T-helper 1 cell treated with Interleukin-12 subunit alpha and Interleukin-12 subunit beta and Interleukin-4 antibody, amounts not matched to agents 30 ng/mL and 1 ng/mL, for 36 hours (primary cell): ENCODE results near the gene MAFG. TPM values are rescaled to one million over a fixed set of nuclear protein-coding genes. Genes with fewer than 3 reads are reported as not detected.

Experiments used
- intact Hi-C: fragments of 100-400 bp; cut with micrococcal nuclease; formaldehyde crosslinking; loops from one replicate; pipeline ENCODE4 v1.15.1; 2024
- total RNA-seq: library from RNA; stranded (reverse); gene quantifications from 2 replicates; pipeline ENCODE4 v1.2.3, GENCODE V29; 2022

MAFG gene
- total RNA-seq, 1 donor from 2014 or later, result 26.2 TPM

DNA sequence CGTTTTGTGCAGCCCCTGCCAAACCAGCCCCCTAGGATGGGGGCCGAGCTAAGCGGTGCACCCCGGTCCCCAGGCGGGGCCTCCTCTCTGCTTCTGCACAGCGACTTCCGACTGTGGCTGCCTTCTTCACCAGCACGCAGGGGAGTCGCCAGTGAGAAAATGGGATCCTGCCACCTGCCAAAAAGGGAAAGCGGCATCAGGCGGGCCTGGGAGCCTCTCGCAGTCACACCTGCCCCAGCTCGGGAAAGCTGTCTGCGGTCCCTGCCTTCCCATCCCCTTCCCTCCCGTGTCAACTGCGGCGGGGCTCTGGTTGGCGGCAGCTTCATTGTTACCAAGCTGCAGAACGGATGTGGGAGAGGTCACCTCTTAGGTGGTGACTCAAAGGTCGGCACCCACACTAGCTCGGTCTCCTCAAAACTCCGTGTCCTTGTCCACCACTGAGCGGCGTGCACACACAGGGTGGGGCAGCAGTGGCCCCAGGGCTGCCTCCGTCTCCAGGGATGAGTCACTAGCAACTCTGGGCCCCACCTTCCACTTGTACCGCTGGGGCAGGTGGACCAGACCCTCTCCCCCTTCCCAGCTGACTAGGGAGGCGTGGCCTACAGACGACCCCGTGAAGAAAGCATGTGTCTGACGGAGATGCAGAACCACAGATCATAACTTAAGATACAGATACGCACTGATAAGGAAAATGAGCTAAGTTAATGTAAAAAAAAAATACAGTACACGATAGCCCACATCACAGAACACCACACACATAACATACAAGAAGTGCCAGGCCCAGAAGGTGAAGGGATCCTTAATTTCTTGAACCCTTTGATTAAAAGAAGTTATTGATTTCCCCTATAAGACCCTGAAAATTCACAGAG lies 14.9 kb downstream of the MAFG start:
- intact Hi-C loops, result loop anchor here (5.0 kb wide), 1 partner anchor 110 kb away; the partner anchor contains the start of genes CENPX and LRRC45

DNA sequence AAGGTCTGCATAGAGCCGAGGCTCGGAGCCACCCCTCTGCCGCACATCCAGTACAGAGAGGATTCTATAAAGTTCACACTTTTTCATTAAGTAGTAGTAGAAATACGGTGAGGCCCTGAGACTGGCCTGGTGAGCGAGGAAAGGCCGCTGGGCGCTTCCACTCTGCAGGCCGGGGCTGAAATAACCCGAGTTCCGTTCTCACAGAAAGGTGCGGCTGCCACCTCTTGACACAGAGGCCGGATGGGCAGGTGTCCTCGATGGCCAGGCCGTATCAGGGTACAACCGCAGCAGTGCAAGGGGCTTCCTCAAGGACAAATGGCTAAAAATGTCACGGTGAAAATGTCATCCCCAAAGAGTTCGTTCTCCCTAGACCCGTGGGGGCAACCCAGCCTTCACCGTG lies 15.6 kb downstream of the MAFG start:
- intact Hi-C loops, result loop anchor here (1.0 to 5.0 kb wide), 6 partner anchors 15 to 110 kb away; partner anchors contain the start of genes ALYREF, ANAPC11, ARHGDIA and CENPX

DNA sequence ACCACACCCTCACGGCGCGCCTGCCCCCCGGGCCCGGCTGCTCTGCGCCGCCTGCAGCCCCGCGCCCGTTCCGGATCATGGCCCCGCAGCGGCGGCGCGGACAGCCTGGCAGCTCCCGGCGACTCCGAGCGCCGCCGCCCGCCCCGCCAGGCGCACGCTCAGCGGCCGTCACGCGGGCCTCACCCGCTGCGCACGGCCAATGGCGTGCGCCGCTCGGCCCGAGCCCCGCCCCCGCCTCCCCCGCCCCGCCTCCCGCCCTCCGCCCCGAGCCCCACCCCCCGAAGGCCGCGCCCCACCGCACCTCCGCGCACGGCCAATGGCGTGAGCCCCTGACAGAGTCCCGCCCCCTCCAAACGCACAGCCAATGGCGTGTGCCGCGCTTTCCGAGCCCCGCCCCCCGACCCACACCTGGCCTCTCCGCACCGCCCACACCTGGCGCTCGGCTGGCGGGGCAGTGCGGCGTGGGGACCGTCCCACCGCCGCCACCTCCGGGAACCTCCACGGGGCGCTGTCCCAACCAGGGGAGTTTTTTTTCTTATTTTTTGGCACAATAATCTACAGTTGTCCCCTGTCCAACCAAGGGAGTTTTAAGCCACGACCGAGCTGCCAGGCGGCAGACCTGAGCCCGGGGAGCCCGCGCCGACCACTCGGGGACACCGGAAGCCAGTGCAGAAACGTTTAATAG lies 16.1 kb downstream of the MAFG start, which contains the start of gene PCYT2:
TSS of gene PCYT2 (minus strand) at position 123 of the 685 bp plus-strand sequence. CDS start at position 79, 44 bp downstream.
- intact Hi-C loops, result loop anchor here (1.0 to 5.0 kb wide), 6 partner anchors 15 to 111 kb away; partner anchors contain the start of genes ALYREF, ANAPC11, ARHGDIA and CENPX

DNA sequence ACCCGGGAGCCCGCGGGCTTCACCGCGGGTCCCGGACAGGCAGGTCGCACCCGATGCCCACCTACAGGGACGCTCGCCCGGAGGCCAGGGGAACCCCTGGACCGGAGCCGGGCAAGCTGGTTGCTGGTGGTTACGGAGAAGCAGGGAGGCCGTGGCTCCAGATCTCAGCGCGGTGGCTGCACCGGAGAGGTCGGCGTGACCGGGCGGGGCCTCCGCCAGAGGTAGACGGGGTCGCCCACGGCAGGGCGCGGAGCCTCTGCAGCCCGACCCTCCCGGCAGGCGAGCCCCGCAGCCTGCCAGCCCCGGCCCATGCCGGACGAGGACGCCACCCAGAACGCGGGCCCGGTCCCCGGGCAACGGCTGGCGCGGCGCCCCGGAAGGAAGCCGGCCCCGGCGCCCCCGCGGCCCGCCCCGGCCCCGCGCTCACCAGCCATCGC lies 16.7 kb downstream of the MAFG start:
- intact Hi-C loops, result loop anchor here (1.0 to 5.0 kb wide), 7 partner anchors 7 to 111 kb away; partner anchors contain the start of genes ALYREF, ANAPC11, ARHGDIA and CENPX

DNA sequence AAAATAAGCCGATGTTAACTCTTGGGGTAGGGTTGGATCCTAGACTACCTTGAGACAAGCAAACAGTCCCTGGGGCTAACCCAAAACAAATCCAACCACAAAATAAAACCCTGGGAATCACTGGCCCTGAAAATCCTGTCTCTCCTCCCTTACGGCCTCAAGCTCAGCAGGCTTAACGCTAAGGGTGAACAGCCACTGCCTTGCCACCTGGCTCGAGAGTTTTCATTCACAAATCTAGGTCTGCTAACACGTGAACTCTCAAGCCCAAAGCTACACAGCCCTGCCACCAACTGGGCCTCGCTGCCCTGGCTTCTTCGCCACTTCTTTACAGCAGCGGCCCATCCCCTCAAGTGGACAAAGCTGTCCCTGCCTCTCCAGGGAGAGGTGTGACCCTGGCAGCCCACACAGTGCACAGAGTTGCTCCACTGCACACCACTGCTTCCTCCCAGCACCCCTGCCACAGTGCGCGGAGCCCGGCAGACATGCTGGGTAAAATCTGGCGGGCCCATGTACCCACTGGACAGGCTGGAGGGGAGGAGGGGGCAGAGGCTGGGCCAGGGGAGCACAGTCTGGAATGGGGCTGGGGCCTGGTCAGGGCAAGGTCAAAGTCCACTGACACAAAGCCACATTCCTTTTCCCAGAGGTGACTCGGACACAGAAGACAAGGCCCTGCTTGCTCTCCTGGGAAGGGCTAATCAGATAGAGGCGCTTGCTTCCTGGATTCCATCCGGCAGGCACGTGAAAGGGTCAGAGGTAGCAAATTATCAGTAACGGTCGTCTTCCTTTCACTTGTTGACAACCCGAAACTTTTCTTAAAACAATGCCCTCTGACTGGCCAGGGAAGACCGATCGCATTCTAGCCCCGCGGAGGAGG lies 17.3 kb downstream of the MAFG start:
- intact Hi-C loops, result loop anchor here (1.0 to 5.0 kb wide), 4 partner anchors 8 to 112 kb away; partner anchors contain the start of genes CENPX, LRRC45, MAFG and MCRIP1

DNA sequence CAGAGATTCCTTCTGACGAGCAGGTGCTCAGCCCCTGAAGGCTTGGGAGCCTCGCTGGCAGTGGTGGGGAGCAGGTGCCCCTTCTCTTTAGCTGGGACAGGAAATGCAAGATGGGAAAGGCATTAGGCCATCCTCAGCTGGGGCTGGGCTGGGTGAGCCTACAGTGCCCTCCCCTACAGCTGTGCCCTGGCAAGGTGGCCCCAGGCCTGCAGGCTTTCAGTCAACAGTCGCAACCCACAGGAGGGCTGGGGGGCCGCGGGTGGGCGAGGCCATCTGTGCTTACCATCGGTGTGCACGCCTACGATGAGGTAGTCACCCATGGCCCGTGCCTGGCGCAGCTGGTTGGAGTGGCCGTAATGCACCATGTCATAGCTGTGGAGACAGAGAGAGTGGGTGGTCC lies 18.3 kb downstream of the MAFG start:
- intact Hi-C loops, result no loop called here

DNA sequence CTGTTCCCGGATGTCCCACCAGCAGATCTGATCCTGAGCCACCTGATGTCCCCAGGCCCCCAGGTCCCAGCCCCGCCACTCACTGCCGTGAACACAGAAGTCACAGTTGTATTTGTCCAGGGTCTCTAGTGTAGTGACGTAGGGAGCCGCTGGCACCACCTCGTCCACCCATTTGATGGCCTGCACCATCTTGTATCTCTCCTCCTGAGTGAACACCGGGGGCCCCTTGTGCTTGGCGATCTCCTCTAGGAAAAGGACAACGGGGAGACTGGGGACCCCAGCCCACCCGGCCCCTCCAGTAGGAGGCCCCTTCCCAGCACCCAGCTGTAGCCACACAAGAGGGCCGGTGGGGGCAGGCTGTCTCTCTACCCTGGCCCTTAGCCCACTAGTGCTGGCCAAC lies 18.7 kb downstream of the MAFG start:
- intact Hi-C loops, result no loop called here

DNA sequence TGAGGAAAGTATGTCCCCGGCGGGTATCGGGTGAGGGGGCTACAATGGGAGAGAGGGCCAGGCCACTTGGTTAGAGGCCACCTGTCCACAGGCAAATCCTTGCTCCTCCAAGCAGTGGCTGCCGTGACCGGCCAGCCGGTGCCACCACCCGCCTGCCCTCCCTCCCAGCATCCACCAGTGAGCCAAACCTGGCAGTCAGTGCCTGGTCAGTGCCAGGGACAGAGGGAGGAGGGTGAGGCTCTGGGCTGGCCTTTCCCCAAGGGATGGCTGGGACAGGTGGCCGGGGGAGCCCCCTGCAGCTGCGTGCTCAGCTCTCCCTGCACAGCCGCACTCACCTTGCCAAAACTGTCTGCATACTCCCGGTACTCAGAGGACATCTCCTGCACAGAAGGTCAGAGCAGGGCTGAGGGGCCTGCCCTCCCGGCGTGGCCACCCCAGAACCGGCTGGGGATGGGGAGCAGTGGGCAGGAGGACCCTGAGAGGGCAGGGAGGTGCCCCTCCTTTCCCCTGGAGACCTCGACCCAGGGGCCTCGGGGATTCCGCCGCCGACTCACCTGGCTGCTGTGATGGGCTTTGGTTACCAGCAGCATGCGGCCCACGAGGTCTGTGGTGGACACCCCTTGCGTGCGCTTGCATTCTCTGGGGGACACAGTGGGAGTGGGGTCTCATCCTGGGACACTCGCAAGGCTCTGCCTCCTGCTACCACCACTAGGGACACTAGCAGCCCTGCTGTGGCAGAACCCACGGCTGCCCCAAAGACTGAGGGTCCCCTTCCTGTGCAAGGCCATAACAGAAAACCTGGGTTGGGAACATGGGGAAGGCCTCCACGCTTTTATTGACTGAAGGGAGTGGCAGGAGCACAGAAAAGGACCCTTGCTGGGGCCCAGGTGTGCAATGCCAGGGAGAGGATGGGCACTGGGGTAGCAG lies 20.1 kb downstream of the MAFG start:
- intact Hi-C loops, result no loop called here

DNA sequence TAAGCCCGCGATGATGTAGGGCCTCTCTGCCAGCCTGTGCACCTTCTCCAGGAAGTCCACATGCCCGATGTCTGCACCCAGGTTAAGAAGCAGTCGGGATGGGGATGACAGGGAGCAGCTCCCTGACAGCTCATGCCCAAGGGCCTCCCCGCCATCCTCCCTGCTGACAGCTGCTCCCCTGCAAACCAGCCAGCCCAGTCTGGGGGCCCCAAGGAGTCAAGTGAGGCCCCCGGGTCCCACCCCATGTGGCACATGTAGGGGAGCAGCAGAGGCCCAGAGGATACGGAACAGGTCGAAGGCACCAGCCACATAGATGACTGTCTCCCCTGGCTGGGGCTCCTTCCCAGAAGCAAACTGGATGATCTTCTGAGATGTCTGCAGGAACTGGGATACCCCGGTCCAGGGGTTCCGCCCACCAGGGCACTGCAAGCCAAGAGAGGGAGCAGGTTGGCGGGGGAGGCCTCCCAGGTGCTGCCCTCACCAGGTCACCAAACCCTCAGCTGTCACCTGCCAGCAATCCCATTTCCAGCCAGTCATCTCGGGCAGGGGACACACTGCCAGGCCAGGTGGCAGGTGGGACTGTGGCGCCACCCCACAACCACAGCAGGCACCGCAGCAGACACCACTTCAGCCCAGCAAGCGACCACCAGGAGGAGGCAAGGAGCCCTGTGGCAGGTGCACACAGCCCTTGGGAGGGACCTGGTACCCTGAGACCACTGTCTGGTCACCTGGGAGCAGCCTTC lies 20.9 kb downstream of the MAFG start:
- intact Hi-C loops, result no loop called here

DNA sequence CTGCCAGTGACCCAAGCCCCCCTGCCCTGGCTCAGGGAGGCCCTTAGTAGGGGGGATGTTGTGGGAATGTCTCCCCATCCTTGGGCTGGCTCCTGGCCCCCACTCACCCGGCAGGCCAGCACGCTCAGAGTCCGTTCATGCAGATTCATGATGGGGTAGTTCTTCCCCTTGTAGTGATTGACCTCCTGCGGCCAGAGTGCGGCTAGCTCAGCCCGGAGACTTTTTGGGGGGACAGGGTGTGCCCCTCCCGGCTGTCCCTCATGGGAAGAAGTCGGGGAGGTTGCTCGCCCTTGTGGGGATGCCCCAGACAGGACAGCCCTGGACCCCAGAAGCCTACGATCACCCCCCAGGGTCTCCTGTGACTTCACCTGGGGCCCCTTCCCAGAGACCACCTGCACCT lies 21.5 kb downstream of the MAFG start:
- intact Hi-C loops, result no loop called here

DNA sequence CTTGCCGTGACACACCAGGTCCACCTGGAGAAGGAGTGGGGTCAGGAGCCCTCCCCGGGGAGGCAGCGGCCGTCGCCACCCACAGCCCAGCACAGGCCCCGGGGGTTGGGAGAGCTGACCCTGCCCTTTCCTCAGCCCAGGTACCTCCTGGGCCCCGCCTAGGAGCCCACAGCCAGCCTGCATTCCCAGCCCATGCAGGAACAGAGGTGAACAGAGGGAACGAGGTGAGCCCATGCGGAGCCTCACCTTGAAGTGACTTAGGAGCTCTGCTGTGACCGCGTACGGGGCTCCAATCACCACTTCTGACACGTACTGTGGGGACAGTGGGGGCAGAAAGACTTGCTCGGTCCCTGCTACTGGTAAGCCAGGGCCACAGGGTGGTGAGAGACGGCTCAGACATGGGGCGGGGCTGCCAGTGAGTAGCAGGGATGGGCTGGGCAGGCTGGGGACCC lies 22.1 kb downstream of the MAFG start:
- intact Hi-C loops, result no loop called here

DNA sequence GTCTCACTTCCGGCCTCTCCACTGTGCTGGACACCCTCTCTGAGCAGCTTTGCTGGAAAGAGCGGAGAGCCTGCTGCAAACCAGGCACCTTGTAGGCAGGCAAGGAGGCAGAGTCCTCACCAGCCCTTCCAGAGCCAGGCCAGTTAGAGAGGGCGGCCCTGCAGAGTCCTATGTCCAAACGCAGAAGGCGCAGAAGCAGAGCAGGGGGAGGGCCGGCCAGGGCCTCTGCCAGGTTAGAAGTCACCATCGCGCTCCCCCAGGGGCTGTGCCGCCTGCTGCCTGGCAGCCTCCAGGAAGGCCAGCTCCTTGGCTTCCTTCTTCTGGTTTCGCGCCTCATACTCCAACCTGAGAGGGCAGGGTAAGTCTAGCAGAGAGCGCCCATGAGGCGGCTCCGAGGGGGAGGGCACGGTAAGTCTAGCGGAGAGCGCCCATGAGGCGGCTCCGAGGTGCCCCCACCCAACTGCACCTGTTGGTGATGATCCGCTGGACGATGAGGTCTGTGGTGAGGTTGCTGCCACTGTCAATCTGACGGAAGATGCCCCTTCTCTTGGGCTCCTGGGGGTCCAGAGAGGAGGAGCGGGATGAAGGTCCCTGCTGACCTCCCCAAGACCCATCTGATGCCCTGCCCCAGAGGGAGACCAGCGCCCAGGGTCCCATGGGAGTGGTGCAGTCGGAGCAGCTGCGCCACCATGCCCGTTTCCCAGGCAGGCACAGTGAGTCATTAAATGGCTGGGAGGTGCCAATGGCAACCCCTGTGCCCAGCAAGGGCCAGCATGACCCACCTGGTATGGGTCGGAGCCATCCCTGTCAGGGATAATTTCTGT lies 22.7 kb downstream of the MAFG start:
- intact Hi-C loops, result no loop called here

DNA sequence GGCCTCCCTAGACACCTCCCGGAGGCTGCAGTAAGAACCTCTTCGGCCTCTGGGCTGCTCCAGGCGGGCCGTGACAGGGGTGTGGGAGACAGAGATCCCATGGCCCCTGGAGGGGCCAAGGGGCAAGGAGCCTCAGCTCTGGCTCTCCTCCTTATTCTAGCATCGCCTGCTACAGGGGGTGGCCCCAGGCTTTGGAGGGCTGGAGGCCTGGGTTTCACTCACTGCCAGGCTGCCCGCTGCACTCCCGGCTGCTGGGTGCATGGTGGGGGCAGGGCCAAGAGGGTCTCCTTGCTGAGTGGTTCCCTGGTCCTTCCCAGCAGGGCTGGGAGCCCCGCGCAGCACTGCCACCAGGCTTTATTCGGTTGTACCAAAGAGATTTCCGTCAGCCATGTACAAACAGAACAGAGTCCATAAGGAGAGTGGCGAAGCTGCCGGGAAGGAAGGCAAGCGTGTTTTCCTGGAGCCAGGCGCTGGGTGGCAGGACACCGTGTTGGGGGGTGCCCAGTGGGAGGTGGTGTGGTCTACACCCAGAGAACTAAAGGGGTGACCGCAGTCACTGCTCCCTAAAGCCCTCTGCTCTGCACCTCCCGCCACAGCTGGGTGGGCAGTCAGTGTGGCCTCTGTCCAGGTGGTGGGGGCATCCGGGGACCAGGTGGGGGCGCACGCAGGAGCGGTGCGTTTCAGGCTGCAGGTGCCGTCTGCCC lies 23.5 kb downstream of the MAFG start:
- intact Hi-C loops, result no loop called here

DNA sequence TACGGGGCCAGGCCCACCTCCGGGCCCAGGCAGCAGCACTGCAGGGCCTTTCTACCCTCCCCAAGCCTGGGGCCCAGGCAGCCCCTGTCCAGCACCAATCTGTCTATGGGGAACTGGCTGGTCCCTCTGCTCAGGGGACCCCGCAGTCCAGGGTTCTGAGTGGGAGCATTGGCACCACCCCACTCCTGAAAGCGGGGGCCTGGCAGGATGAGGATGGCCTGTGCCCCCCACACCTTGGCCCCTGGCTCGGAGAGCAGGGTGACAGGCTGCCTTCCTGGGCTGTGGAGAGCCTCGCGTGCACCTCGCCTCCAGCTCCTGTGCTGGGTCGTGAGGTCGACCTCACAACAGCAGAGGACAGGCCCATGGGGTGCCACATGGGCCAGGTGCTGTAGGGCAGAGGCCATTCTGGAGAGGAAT lies 24.1 kb downstream of the MAFG start:
- intact Hi-C loops, result no loop called here

DNA sequence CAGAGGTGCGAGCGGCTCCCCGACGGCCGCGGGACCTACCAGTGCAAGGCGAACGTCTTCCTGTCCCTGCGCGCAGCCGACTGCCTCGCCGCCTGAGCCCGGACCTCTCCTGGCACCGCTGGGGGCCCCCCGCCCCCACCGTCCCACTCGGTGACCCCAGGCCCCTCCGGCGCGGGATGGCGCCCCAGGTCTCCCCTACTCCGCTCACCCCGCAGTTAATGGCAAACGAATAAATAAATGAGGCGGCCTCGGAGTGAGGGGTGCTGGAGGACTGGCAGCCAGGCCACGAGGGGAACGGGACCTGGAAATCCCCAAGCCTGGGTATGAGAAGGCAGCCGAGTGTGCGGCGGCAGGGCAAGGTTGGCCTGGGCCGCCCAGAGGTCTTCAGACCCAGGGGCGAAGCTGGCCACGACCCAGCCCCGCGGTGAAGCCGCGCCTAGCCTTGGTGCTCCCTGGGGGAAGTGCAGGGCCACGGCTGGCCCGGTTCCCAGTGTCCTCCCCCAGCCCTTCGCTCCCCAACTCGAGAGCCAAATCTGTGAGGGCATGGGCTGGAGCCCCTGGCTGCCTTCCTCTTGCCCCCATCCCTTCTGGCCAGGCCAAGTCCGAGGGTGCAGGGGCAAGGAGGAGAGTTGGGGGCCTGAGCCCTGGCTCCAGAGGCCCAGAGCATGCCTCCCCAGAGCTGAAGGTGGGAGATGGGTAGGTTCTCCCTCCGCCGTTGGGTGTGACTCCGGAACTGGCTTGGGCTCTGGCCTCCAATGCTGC lies 24.7 kb downstream of the MAFG start:
- intact Hi-C loops, result no loop called here

DNA sequence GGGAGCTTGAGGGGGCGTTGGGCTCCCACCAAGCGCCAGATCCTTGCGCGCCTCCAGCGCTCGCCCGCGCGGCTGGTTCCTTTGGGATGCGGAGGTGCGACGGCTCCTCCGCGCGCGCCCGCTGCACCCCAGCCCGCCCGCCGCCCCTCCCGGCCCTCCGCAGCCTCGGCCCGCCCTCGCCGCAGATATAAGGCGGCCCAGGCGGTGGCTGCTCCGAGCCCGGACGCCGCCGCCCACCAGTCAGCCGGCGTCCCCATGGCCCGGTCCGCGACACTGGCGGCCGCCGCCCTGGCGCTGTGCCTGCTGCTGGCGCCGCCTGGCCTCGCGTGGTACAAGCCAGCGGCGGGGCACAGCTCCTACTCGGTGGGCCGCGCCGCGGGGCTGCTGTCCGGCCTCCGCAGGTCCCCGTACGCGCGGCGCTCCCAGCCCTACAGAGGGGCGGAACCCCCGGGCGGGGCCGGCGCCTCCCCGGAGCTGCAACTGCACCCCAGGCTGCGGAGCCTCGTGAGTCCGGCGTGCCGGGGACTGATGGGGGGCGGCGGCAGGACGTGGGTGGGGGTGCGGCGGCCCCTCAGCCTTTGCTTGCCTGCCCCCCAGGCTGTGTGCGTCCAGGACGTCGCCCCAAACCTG lies 25.4 kb downstream of the MAFG start, which contains the start of gene NPB:
TSS of gene NPB (plus strand) at position 216 of the 630 bp plus-strand sequence. CDS start at position 256, 40 bp downstream.
- intact Hi-C loops, result no loop called here
